ENCODE results near the gene GPR31. TPM values are rescaled to one million over a fixed set of nuclear protein-coding genes. Genes with fewer than 3 reads are reported as not detected.

Gene GPR31
- total RNA-seq, 1 experiment from 2014 or later: not detected

DNA sequence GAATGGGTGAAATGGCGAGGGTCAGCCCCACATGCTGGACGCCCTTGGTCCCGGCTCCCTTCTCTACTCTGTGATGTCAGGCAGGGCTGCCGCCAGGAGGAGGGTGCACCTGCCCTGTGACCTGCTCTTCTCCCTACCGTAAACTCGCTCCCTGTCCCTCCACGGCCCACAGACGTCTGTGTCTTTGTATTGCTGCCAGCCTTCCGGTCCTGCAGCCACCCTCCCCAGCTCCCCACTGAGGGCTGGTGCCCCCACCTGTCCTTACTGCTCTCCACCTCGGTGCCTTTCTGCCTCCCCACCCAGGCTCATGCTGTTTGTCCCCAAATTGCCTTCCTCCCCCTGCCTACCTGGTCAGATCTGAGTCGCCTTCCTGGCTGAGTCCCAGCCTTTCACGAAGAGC, 38.9 kb downstream of the GPR31 start:
- TF ChIP-seq, protein P1, sequence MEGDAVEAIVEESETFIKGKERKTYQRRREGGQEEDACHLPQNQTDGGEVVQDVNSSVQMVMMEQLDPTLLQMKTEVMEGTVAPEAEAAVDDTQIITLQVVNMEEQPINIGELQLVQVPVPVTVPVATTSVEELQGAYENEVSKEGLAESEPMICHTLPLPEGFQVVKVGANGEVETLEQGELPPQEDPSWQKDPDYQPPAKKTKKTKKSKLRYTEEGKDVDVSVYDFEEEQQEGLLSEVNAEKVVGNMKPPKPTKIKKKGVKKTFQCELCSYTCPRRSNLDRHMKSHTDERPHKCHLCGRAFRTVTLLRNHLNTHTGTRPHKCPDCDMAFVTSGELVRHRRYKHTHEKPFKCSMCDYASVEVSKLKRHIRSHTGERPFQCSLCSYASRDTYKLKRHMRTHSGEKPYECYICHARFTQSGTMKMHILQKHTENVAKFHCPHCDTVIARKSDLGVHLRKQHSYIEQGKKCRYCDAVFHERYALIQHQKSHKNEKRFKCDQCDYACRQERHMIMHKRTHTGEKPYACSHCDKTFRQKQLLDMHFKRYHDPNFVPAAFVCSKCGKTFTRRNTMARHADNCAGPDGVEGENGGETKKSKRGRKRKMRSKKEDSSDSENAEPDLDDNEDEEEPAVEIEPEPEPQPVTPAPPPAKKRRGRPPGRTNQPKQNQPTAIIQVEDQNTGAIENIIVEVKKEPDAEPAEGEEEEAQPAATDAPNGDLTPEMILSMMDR (IDR thresholded peaks at IDR 0.05; ENCODE audit: insufficient read depth in 1 of 2, low read depth in 1 of 2, low read length in 1 of 2, severe bottlenecking in 1 of 2, unreplicated experiment in 1 of 2): no peak
- ChIA-PET CTCF (interaction anchor here (0.5 to 6.1 kb wide), 2 partner anchors 20 to 22 kb away, joined by 4 to 90 read pairs; no protein-coding TSS in a partner anchor), POLR2A (no interaction called here)
- Histone ChIP-seq H3K36me3 (ENCODE audit: control insufficient read depth, insufficient read depth, low read length) (no peaks in the 10 kb centered on the region), H3K4me3 (ENCODE audit: low read depth, low read length) (no peak overlapping the region), H3K9me3 (no peaks in the 10 kb centered on the region), H3K27me3 (replicated peaks; ENCODE audit: control insufficient read depth, insufficient read depth, low read length) (no peaks in the 10 kb centered on the region), H3K4me1 (peaks cover 16% of the 10 kb centered on the region)
- Mint-ChIP-seq H3K27ac (ENCODE audit: unreplicated experiment) (no peak overlapping the region), H3K36me3 (ENCODE audit: insufficient read depth, unreplicated experiment) (no peaks in the 10 kb centered on the region), H3K9me3 (ENCODE audit: unreplicated experiment) (no peaks in the 10 kb centered on the region), H3K27me3 (ENCODE audit: insufficient read depth, unreplicated experiment) (no peaks in the 10 kb centered on the region), H3K4me3 (ENCODE audit: unreplicated experiment) (no peak overlapping the region), H3K4me1 (ENCODE audit: low read depth, unreplicated experiment) (peaks cover 13% of the 10 kb centered on the region)
- BruUV-seq (replicated peaks): no TSS peak
- intact Hi-C loops (cut with micrococcal nuclease; ENCODE audit: unreplicated experiment): no loop called here
- DNase-seq: no peak

DNA sequence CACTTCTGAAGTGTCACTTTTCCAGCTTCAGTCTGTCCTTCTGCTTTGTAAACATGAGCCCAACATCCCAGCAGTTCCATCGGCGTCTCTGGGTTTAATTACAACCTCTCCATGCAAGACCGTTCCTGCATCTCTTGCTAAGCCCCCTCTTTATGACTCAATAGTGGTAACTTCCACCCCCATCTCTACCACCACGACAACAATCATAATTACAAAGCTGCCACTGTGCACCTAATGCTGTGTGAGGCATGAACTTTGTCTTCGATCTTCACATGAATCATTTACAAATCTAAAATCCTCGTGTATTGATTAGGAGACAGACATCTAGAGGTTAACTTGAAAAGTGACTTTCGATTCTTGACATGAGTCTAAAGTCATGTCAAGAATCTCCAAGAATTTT, 39.8 kb downstream of the GPR31 start:
- ChIA-PET CTCF (no interaction called here), POLR2A (no interaction called here)
- no peak overlapping the region for H3K4me3 ChIP-seq (ENCODE audit: low read depth, low read length)
- BruUV-seq (replicated peaks): no TSS peak
- Mint-ChIP-seq H3K4me1 (ENCODE audit: low read depth, unreplicated experiment) (peaks cover 6% of the 10 kb centered on the region), H3K36me3 (ENCODE audit: insufficient read depth, unreplicated experiment) (no peaks in the 10 kb centered on the region), H3K27ac (ENCODE audit: unreplicated experiment) (no peak overlapping the region), H3K9me3 (ENCODE audit: unreplicated experiment) (no peaks in the 10 kb centered on the region), H3K27me3 (ENCODE audit: insufficient read depth, unreplicated experiment) (peaks cover 2% of the 10 kb centered on the region), H3K4me3 (ENCODE audit: unreplicated experiment) (no peak overlapping the region)
- no peaks in the 10 kb centered on the region for H3K9me3 ChIP-seq
- no peak for DNase-seq
- no peaks in the 10 kb centered on the region for H3K27me3 ChIP-seq (replicated peaks; ENCODE audit: control insufficient read depth, insufficient read depth, low read length)
- intact Hi-C loops (cut with micrococcal nuclease; ENCODE audit: unreplicated experiment): no loop called here
- H3K36me3 ChIP-seq (ENCODE audit: control insufficient read depth, insufficient read depth, low read length): no peaks in the 10 kb centered on the region
- peaks cover 10% of the 10 kb centered on the region for H3K4me1 ChIP-seq
- TF ChIP-seq, protein P1 (IDR thresholded peaks at IDR 0.05; ENCODE audit: insufficient read depth in 1 of 2, low read depth in 1 of 2, low read length in 1 of 2, severe bottlenecking in 1 of 2, unreplicated experiment in 1 of 2): no peak

- H3K27ac Mint-ChIP-seq (ENCODE audit: unreplicated experiment): no peak overlapping the region
- Histone ChIP-seq H3K4me3 (ENCODE audit: low read depth, low read length) (no peak overlapping the region), H3K9me3 (no peaks in the 10 kb centered on the region), H3K4me1 (no peaks in the 10 kb centered on the region; the same call in 1 of the 2 replicates), H3K27me3 (replicated peaks; ENCODE audit: control insufficient read depth, insufficient read depth, low read length) (no peaks in the 10 kb centered on the region), H3K36me3 (ENCODE audit: control insufficient read depth, insufficient read depth, low read length) (no peaks in the 10 kb centered on the region)
- no peaks in the 10 kb centered on the region for H3K36me3 Mint-ChIP-seq (ENCODE audit: insufficient read depth, unreplicated experiment)
- H3K27me3 Mint-ChIP-seq (ENCODE audit: insufficient read depth, unreplicated experiment): peaks cover 9% of the 10 kb centered on the region
- intact Hi-C loops (cut with micrococcal nuclease; ENCODE audit: unreplicated experiment): no loop called here
- CTCF ChIA-PET: no interaction called here
- no peak for DNase-seq
- H3K9me3 Mint-ChIP-seq (ENCODE audit: unreplicated experiment): no peaks in the 10 kb centered on the region
- POLR2A ChIA-PET: no interaction called here
- no peaks in the 10 kb centered on the region for H3K4me1 Mint-ChIP-seq (ENCODE audit: low read depth, unreplicated experiment)
- no peak overlapping the region for H3K4me3 Mint-ChIP-seq (ENCODE audit: unreplicated experiment)
- TF ChIP-seq, protein P1 (IDR thresholded peaks at IDR 0.05; ENCODE audit: insufficient read depth in 1 of 2, low read depth in 1 of 2, low read length in 1 of 2, severe bottlenecking in 1 of 2, unreplicated experiment in 1 of 2): no peak
- no TSS peak for BruUV-seq (replicated peaks)
Observed at GRCh38 chr6:167116838-167117228, 40.9 kb downstream of the GPR31 start.
